GM12878 (cell line): ENCODE data around the gene PHPT1. TPM values are rescaled to one million over a fixed set of nuclear protein-coding genes. Genes with fewer than 3 reads are reported as not detected.

Source experiments
- ATAC-seq: fragments of 200-7000 bp; cut with Tn5 transposase; 3 replicates; pipeline ENCODE4 v1.9.1; 2020; ENCODE audit warnings: mild to moderate bottlenecking, moderate library complexity
- BruUV-seq: library from RNA; stranded (reverse); fragments of 400-500 nt; replicated peaks from 2 replicates; lab custom pipeline; 2021; lab: Mats Ljungman, UMichigan
- CTCF ChIA-PET: fragments of 300-600 bp; sonication (Branson Sonifier 250); formaldehyde crosslinking; extraction: SDS; loops from one replicate; lab custom pipeline; 2021; ENCODE audit warnings: inconsistent platforms; lab: Yijun Ruan, JAX
- POLR2A ChIA-PET: fragments of 350-600 bp; formaldehyde crosslinking; extraction: SDS; loops from one replicate; lab custom pipeline; 2021; ENCODE audit warnings: inconsistent platforms; lab: Charles Lee
- RAD21 ChIA-PET: fragments of 300-600 bp; sonication (Branson Sonifier 250); formaldehyde crosslinking; loops from one replicate; lab custom pipeline; 2023; ENCODE audit warnings: antibody characterized with exemption; ENCODE audit not compliant: unreplicated experiment; lab: Charles Lee
- SMC1A ChIA-PET: fragments of 300-600 bp; sonication (Branson Sonifier 250); formaldehyde crosslinking; loops from one replicate; lab custom pipeline; 2023; ENCODE audit not compliant: unreplicated experiment, uncharacterized antibody; lab: Charles Lee
- DNase-seq: peaks from one replicate; pipeline ENCODE4 v3.0.0-alpha.2; 2011; ENCODE audit warnings: low read depth, low spot score
- FAIRE-seq: peaks from 3 replicates; lab custom pipeline; 2011; peaks lifted over from hg19 to GRCh38; lab: Jason Lieb, UNC
- H2AFZ ChIP-seq: 2 replicates; pipeline ENCODE4 v1.6.0; 2011; ENCODE audit warnings: low read depth, low read length, control low read depth; ENCODE audit not compliant: control insufficient read depth
- H3K27ac ChIP-seq: 2 replicates; pipeline ENCODE4 v1.5.1; 2011; ENCODE audit warnings: control low read depth; ENCODE audit not compliant: control insufficient read depth, insufficient read depth
- H3K27me3 ChIP-seq, 2 experiments: replicated peaks in 1 of 2; 2 replicates each; pipeline versions ENCODE4 v1.6.0 to v1.6.1; 2011; ENCODE audit warnings: low read length in 1 of 2; ENCODE audit not compliant: control insufficient read depth in 2 of 2, insufficient read depth in 2 of 2
- H3K36me3 ChIP-seq, 2 experiments: 2 replicates each; pipeline ENCODE4 v1.5.1; 2011; ENCODE audit warnings: low read length in 1 of 2; ENCODE audit not compliant: control insufficient read depth in 2 of 2, insufficient read depth in 2 of 2
- H3K4me1 ChIP-seq: 2 replicates; pipeline ENCODE4 v1.6.1; 2011; ENCODE audit warnings: mild to moderate bottlenecking, low read length, moderate library complexity, mixed read lengths; ENCODE audit not compliant: control insufficient read depth, insufficient read depth
- H3K4me2 ChIP-seq: 2 replicates; pipeline ENCODE4 v1.6.0; 2011; ENCODE audit warnings: control low read depth; ENCODE audit not compliant: control insufficient read depth, insufficient read depth
- H3K4me3 ChIP-seq: fragments of 200-600 bp; sonication (generic); 2 replicates; pipeline ENCODE4 v1.5.1; 2016
- H3K79me2 ChIP-seq: 2 replicates; pipeline ENCODE4 v1.6.0; 2011; ENCODE audit warnings: low read length; ENCODE audit not compliant: control insufficient read depth, insufficient read depth
- H3K9ac ChIP-seq: 2 replicates; pipeline ENCODE4 v1.8.0; 2011; ENCODE audit warnings: low read length, control low read depth, mixed read lengths; ENCODE audit not compliant: control insufficient read depth, insufficient read depth
- H3K9me3 ChIP-seq: replicated peaks from 3 replicates; pipeline ENCODE4 v1.5.1; 2011; ENCODE audit warnings: mild to moderate bottlenecking, low read length; ENCODE audit not compliant: control insufficient read depth, insufficient read depth
- H4K20me1 ChIP-seq: 2 replicates; pipeline ENCODE4 v1.6.0; 2011; ENCODE audit not compliant: control insufficient read depth, insufficient read depth
- CTCF ChIP-seq, 3 experiments: IDR thresholded peaks in 2 of 3; conservative IDR thresholded peaks in 1 of 3; 2 replicates each; pipeline ENCODE4 v1.5.1; 2011; ENCODE audit warnings: low read depth in 3 of 3, low read length in 3 of 3, mild to moderate bottlenecking in 3 of 3, control low read depth in 2 of 3, moderate library complexity in 2 of 3, inconsistent platforms in 1 of 3, mixed read lengths in 1 of 3; ENCODE audit not compliant: control insufficient read depth in 2 of 3, insufficient read depth in 1 of 3; ENCODE audit errors: extremely low read depth in 1 of 3
- FOS ChIP-seq: IDR thresholded peaks from 3 replicates; pipeline ENCODE4 v1.6.1; 2011; ENCODE audit warnings: borderline replicate concordance; ENCODE audit not compliant: insufficient read length; ENCODE audit errors: extremely low read depth
- PKNOX1 ChIP-seq: fragments of 450-650 bp; IDR thresholded peaks from 2 replicates; pipeline ENCODE4 v1.6.1; 2016; ENCODE audit warnings: mild to moderate bottlenecking
- RB1 ChIP-seq: fragments of 450-650 bp; formaldehyde crosslinking; IDR thresholded peaks from 2 replicates; pipeline ENCODE4 v1.6.1; 2017; ENCODE audit warnings: mild to moderate bottlenecking, borderline replicate concordance
- RELB ChIP-seq: fragments of 450-650 bp; IDR thresholded peaks from 2 replicates; pipeline ENCODE4 v1.6.1; 2017; ENCODE audit warnings: low read depth, mild to moderate bottlenecking, moderate library complexity
- WGBS: methylation state at CpG from one replicate; pipeline ENCODE4 v1.1.6; 2016; ENCODE audit warnings: low lambda C conversion rate; ENCODE audit not compliant: insufficient replicate concordance, insufficient coverage; ENCODE audit errors: missing lambda C conversion rate; 5-methylcytosine and 5-hydroxymethylcytosine counted together
- in situ Hi-C: fragments of 300-500 bp; cut with MboI; formaldehyde crosslinking; loops from 9 replicates; pipeline ENCODE4 v1.14.3; 2018; ENCODE audit warnings: mixed read lengths
- intact Hi-C: fragments of 100-400 bp; cut with micrococcal nuclease; formaldehyde crosslinking; loops from one replicate; pipeline ENCODE4 v1.14.2; 2022; ENCODE audit not compliant: unreplicated experiment
- polyA plus RNA-seq, 11 experiments: library from polyadenylated mRNA; depleted of rRNA in 4 of 11; unstranded in 6 of 11; stranded (reverse) in 5 of 11; fragments of >200 nt; fragmentation: Nextera tagmentation in 4 of 11; fragmentation: Illumina TruSeq in 1 of 11; extraction: Ambion mirVana in 4 of 11; extraction: Trizol in 1 of 11; gene quantifications; 1 replicate in 1 of 11; 2 replicates in 10 of 11; pipeline versions ENCODE4 v1.2.1 to v1.2.3, GENCODE V29; 2011 to 2016; ENCODE audit warnings: inconsistent platforms in 2 of 11, missing spikeins in 2 of 11, low read depth in 1 of 11
- total RNA-seq, 4 experiments: library from RNA; depleted of rRNA in 3 of 4; stranded (reverse); fragments of >200 nt in 3 of 4; fragmentation: Illumina TruSeq in 1 of 4; extraction: Trizol in 1 of 4; gene quantifications; 2 replicates each; pipeline versions ENCODE4 v1.2.1 to v1.2.3, GENCODE V29; 2013 to 2021

The PHPT1 gene
- total and polyA plus RNA-seq, 10 of the 15 experiments (the other 5 are each of a cell fraction or from before 2014, with no cell fraction given) = 56.2 to 323 (median 140) TPM

GRCh38 chr9:136888454-136888853 is 39.2 kb downstream of the PHPT1 start:
- no peak overlapping the region for H3K9ac ChIP-seq
- peak overlapping the region; percentile 32; the same call in 1 of the 2 replicates for H3K4me3 ChIP-seq
- peaks cover 72% of the 10 kb centered on the region for H3K79me2 ChIP-seq
- SMC1A ChIA-PET = interaction anchor here (8.0 kb wide), 1 partner anchor 12 kb away, joined by 70 read pairs; no protein-coding TSS in a partner anchor
- RAD21 ChIA-PET = interaction anchor here (4.4 kb wide), 2 partner anchors 10 to 14 kb away, joined by 18 to 30 read pairs; no protein-coding TSS in a partner anchor
- in situ Hi-C loops (no loop called here), intact Hi-C loops (loop anchor here (10.0 kb wide), 1 partner anchor 84 kb away; the partner anchor contains the start of gene RABL6)
- no peak for FAIRE-seq
- no peaks in the 10 kb centered on the region for H3K27me3 ChIP-seq
- POLR2A ChIA-PET = interaction anchor here (1.1 to 3.5 kb wide), 2 partner anchors 14 to 22 kb away, joined by 4 to 27 read pairs; partner anchors contain the start of gene EDF1
- CTCF ChIA-PET = interaction anchor here (0.7 to 3.8 kb wide), 3 partner anchors 10 to 159 kb away, joined by 4 to 13 read pairs (median 13); no protein-coding TSS in a partner anchor
- H2AFZ ChIP-seq = no peak overlapping the region
- 79% methylated on average over 8 of the region's 8 CpGs for WGBS
- peaks cover 6 to 7% of the 10 kb centered on the region in 2 experiments; a peak in 3 of 4 replicates for H3K36me3 ChIP-seq
- no TSS peak for BruUV-seq
- H3K9me3 ChIP-seq = no peaks in the 10 kb centered on the region
- TF ChIP-seq FOS = no peak
- TF ChIP-seq PKNOX1 = no peak
- TF ChIP-seq CTCF (IDR thresholded peaks at IDR 0.05 in 2 of 3, conservative IDR thresholded peaks at IDR 0.05 in 1 of 3; ENCODE audit: control insufficient read depth in 2 of 3, extremely low read depth in 1 of 3, insufficient read depth in 1 of 3, low read depth in 3 of 3, low read length in 3 of 3) = no peak
- no peak for TF ChIP-seq RB1
- no peak for TF ChIP-seq RELB
- no peak for ATAC-seq
- DNase-seq = no peak
- no peak overlapping the region for H3K27ac ChIP-seq
- H4K20me1 ChIP-seq = no peaks in the 10 kb centered on the region; the same call in 1 of the 2 replicates
- peaks cover 9% of the 10 kb centered on the region for H3K4me1 ChIP-seq
- H3K4me2 ChIP-seq = peak overlapping the region; percentile 95
